Endodermal cell (in vitro differentiated cells): ENCODE measurements around the gene NFE2L1. TPM values are rescaled to one million over a fixed set of nuclear protein-coding genes. Genes with fewer than 3 reads are reported as not detected.
"Not testable (repeated sequence)": the region's sequence is repeated elsewhere in the genome, so short reads cannot be mapped to it uniquely, and the experiment has no call there.

Experiments used
- DNase-seq: peaks from one replicate; pipeline ENCODE4 v3.0.0-alpha.2; 2017
- H3K27ac ChIP-seq: 2 replicates; pipeline ENCODE4 v1.5.1; 2013; ENCODE audit warnings: mild to moderate bottlenecking, low read depth, low read length, moderate library complexity
- H3K27me3 ChIP-seq: 2 replicates; pipeline ENCODE4 v1.6.1; 2013; ENCODE audit warnings: mild to moderate bottlenecking, low read length, moderate library complexity; ENCODE audit not compliant: insufficient read depth, control insufficient read depth, poor library complexity, severe bottlenecking
- H3K36me3 ChIP-seq: 2 replicates; pipeline ENCODE4 v1.7.0; 2013; ENCODE audit warnings: mild to moderate bottlenecking, low read length, moderate library complexity; ENCODE audit not compliant: control insufficient read depth, insufficient read depth
- H3K4me1 ChIP-seq: one replicate; pipeline ENCODE4 v1.7.0; 2013; ENCODE audit warnings: low read length; ENCODE audit not compliant: control insufficient read depth, insufficient read depth
- H3K4me3 ChIP-seq: 2 replicates; pipeline ENCODE4 v1.5.1; 2013; ENCODE audit warnings: mild to moderate bottlenecking, low read length, moderate library complexity
- H3K9ac ChIP-seq: 2 replicates; pipeline ENCODE4 v1.6.1; 2013; ENCODE audit warnings: mild to moderate bottlenecking, low read length, moderate library complexity; ENCODE audit not compliant: poor library complexity, severe bottlenecking; ENCODE audit errors: extremely low read depth
- H3K9me3 ChIP-seq: 2 replicates; pipeline ENCODE4 v1.6.1; 2013; ENCODE audit warnings: mild to moderate bottlenecking, low read length, moderate library complexity; ENCODE audit not compliant: control insufficient read depth
- H3K27ac Mint-ChIP-seq: 2 replicates; pipeline ENCODE4 v1.8.0; 2020; ENCODE audit warnings: mixed read lengths
- H3K27me3 Mint-ChIP-seq: 2 replicates; pipeline ENCODE4 v1.8.0; 2021; ENCODE audit warnings: mild to moderate bottlenecking, mixed read lengths; ENCODE audit not compliant: insufficient read depth
- H3K36me3 Mint-ChIP-seq: 2 replicates; pipeline ENCODE4 v1.8.0; 2020; ENCODE audit warnings: low read depth, mixed read lengths
- H3K4me1 Mint-ChIP-seq: 2 replicates; pipeline ENCODE4 v1.8.0; 2020; ENCODE audit warnings: mixed read lengths
- H3K4me3 Mint-ChIP-seq: 2 replicates; pipeline ENCODE4 v1.8.0; 2020; ENCODE audit warnings: mild to moderate bottlenecking, moderate library complexity, mixed read lengths
- H3K9me3 Mint-ChIP-seq: 2 replicates; pipeline ENCODE4 v1.8.0; 2020; ENCODE audit warnings: mild to moderate bottlenecking, mixed read lengths
- WGBS, 2 experiments: methylation state at CpG; one replicate each; pipeline versions ENCODE4 v1.1.5 to v1.1.7; 2013; ENCODE audit warnings: missing lambda C conversion rate in 2 of 2, mixed read lengths in 1 of 2; ENCODE audit not compliant: insufficient coverage in 1 of 2, insufficient read length in 1 of 2; 5-methylcytosine and 5-hydroxymethylcytosine counted together
- total RNA-seq, 2 donors: library from RNA; stranded (reverse); fragmentation: NEBNext Ultra II Directional in 1 of 2; extraction: Animal tissue kit (Norgen Biotek cat#: 25700) in 1 of 2; gene quantifications; 2 replicates in 1 of 2; 3 replicates in 1 of 2; pipeline ENCODE4 v1.2.1, GENCODE V29; 2021
- TF ChIP-seq, protein P1 (sequence below): fragments of 200-600 bp; sonication (generic); conservative IDR thresholded peaks from 2 replicates; pipeline ENCODE4 v1.5.0; 2021; ENCODE audit warnings: antibody characterized with exemption, mild to moderate bottlenecking

The NFE2L1 gene
- total RNA-seq, 2 donors from 2014 or later: 122 to 135 TPM

DNA sequence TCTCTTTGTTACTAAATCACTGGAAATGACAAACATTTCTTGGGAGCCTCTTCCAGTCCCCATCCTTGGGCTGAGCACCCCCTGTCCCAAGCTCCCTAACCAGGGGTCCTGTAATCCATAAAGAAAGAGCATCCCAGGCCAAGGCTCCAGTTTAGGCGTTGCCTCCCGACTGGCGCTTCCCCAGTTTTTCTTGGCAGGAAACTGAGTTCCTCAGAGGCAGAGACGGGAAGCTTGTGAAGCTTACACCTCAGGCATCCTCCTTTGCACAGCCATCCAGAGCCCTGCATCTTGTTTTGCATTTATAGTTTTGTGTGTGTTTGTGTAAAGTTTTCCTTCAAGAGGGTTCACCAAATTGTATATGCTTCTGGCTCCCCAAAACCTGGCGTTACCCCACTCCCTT, 17.6 kb upstream of the NFE2L1 start:
- no peak for DNase-seq
- no peaks in the 10 kb centered on the region for H3K36me3 ChIP-seq
- Mint-ChIP-seq H3K27me3 (peaks cover 46% of the 10 kb centered on the region), H3K27ac (no peak overlapping the region), H3K4me3 (no peak overlapping the region), H3K9me3 (no peaks in the 10 kb centered on the region), H3K4me1 (peaks cover 5% of the 10 kb centered on the region), H3K36me3 (no peaks in the 10 kb centered on the region)
- WGBS, 2 experiments: 83 to 85% methylated on average over 5 of the region's 5 CpGs
- no peaks in the 10 kb centered on the region for H3K9me3 ChIP-seq
- no peak overlapping the region for H3K27ac ChIP-seq
- TF ChIP-seq, protein P1, sequence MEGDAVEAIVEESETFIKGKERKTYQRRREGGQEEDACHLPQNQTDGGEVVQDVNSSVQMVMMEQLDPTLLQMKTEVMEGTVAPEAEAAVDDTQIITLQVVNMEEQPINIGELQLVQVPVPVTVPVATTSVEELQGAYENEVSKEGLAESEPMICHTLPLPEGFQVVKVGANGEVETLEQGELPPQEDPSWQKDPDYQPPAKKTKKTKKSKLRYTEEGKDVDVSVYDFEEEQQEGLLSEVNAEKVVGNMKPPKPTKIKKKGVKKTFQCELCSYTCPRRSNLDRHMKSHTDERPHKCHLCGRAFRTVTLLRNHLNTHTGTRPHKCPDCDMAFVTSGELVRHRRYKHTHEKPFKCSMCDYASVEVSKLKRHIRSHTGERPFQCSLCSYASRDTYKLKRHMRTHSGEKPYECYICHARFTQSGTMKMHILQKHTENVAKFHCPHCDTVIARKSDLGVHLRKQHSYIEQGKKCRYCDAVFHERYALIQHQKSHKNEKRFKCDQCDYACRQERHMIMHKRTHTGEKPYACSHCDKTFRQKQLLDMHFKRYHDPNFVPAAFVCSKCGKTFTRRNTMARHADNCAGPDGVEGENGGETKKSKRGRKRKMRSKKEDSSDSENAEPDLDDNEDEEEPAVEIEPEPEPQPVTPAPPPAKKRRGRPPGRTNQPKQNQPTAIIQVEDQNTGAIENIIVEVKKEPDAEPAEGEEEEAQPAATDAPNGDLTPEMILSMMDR: no peak
- no peak overlapping the region for H3K9ac ChIP-seq
- H3K27me3 ChIP-seq: peaks cover 14% of the 10 kb centered on the region
- no peak overlapping the region for H3K4me3 ChIP-seq
- H3K4me1 ChIP-seq: no peaks in the 10 kb centered on the region

DNA sequence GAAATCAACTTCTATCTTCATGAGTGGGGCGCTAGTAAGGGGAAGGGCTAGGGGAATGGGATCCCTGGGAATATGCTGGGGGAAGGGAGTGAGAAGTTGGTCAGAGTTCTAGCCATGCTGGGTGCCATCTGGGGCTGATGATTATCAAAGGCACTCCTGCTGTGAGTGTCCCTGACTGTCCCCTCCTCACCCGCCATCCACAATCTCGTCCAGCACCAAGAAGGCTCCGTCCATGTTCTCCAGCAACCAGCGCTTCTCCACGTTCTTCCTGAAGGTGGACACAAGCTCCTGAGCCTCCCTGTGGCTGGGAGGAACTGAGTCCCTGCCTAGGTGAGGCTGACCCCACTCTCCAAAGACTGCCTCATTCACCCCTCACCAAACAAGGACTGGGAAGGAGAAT, 16.2 kb upstream of the NFE2L1 start:
- no peaks in the 10 kb centered on the region for H3K9me3 ChIP-seq
- 90 to 100% methylated on average over 4 to 6 of the region's 6 CpGs for WGBS, 2 experiments
- peaks cover 19% of the 10 kb centered on the region for H3K27me3 ChIP-seq

DNA sequence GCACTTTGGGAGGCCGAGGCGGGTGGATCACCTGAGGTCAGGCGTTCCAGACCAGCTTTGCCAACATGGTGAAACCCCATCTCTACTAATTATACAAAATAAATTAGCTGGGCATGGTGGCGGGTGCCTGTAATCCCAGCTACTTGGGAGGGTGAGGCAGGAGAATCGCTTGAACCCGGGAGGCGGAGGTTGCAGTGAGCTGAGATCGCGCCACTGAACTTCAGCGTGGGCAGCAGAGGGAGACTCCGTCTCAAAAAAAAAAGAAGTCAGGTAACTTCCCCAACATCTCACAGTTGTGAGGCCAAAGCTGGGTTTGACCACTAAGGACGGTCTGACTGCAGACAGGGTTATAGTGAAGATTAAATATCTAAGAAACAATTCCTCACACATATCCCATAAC, 13.4 kb upstream of the NFE2L1 start:
- peaks cover 44% of the 10 kb centered on the region for H3K27me3 ChIP-seq
- H3K9me3 ChIP-seq, H3K9ac ChIP-seq, H3K36me3 Mint-ChIP-seq, DNase-seq, H3K4me1 ChIP-seq, H3K4me3 Mint-ChIP-seq, H3K27ac ChIP-seq, H3K27ac Mint-ChIP-seq, H3K9me3 Mint-ChIP-seq, H3K36me3 ChIP-seq, H3K4me3 ChIP-seq, H3K4me1 Mint-ChIP-seq: not testable (repeated sequence)
- 89 to 93% methylated on average over 9 to 11 of the region's 12 CpGs for WGBS, 2 experiments
- peaks cover 66% of the 10 kb centered on the region for H3K27me3 Mint-ChIP-seq

More for the DNA sequence above, 16.2 kb upstream of the NFE2L1 start:
- Mint-ChIP-seq H3K9me3 (no peaks in the 10 kb centered on the region), H3K36me3 (no peaks in the 10 kb centered on the region), H3K4me1 (no peaks in the 10 kb centered on the region), H3K27ac (no peak overlapping the region), H3K27me3 (peaks cover 49% of the 10 kb centered on the region), H3K4me3 (no peak overlapping the region)
- H3K4me3 ChIP-seq: no peak overlapping the region
- H3K36me3 ChIP-seq: no peaks in the 10 kb centered on the region
- H3K4me1 ChIP-seq: no peaks in the 10 kb centered on the region
- no peak overlapping the region for H3K27ac ChIP-seq
- DNase-seq: no peak
- no peak overlapping the region for H3K9ac ChIP-seq
- TF ChIP-seq, protein P1: no peak

DNA sequence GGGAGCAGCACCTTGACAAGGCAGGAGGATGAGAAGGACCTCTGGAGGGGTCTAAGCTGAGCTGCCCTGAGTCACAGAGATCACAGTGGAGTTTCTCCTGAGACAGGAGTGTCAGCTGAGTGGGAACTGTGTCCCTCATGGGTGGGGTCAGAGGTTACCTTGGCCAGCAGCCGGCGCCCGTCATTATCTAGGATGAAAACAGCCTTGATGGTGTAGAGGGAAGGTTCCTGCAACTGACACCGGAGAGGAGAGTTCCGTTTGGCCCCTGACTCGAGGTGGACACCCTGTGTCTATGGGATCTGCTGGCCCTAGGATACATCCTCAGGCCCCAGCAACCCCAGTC, 11.5 kb upstream of the NFE2L1 start:
- H3K36me3 ChIP-seq: no peaks in the 10 kb centered on the region
- H3K27ac Mint-ChIP-seq: no peak overlapping the region
- no peak overlapping the region for H3K9ac ChIP-seq
- H3K27me3 ChIP-seq: peaks cover 44% of the 10 kb centered on the region
- DNase-seq: no peak
- H3K27ac ChIP-seq: no peak overlapping the region
- no peaks in the 10 kb centered on the region for H3K9me3 Mint-ChIP-seq
- 75 to 88% methylated on average over 3 to 6 of the region's 6 CpGs for WGBS, 2 experiments
- no peak overlapping the region for H3K4me3 ChIP-seq
- no peaks in the 10 kb centered on the region for H3K36me3 Mint-ChIP-seq
- TF ChIP-seq, protein P1: no peak
- peak overlapping the region; percentile 61 for H3K4me3 Mint-ChIP-seq
- H3K9me3 ChIP-seq: no peaks in the 10 kb centered on the region
- no peaks in the 10 kb centered on the region for H3K4me1 ChIP-seq
- H3K27me3 Mint-ChIP-seq: peaks cover 73% of the 10 kb centered on the region
- peaks cover 3% of the 10 kb centered on the region for H3K4me1 Mint-ChIP-seq
